ENCODE results near the gene TMEM139. TPM values are rescaled to one million over a fixed set of nuclear protein-coding genes. Genes with fewer than 3 reads are reported as not detected.

TMEM139 gene
- total RNA-seq, 4 donors from 2014 or later: 2.1 to 12.0 (median 6.4) TPM

GRCh38 chr7:143279186-143280098, 5.3 kb upstream of the TMEM139 start:
- Histone ChIP-seq H3K4me3 (peak overlapping the region in 1 of 4 donors; percentile 34), H3K27ac (peak overlapping the region; percentile 66 to 94 (median 82)), H3K27me3 (no peaks in the 10 kb centered on the region), H3K4me1 (peaks cover 0 to 47% (median 26%) of the 10 kb centered on the region in 4 donors), H3K9me3 (no peaks in the 10 kb centered on the region), H3K36me3 (no peaks in the 10 kb centered on the region)
- TF ChIP-seq CTCF (IDR thresholded peaks at IDR 0.05) (no peak), EP300 (IDR thresholded peaks at IDR 0.05) (peak in 1 of 2 donors; percentile 62), POLR2A (IDR thresholded peaks at IDR 0.05) (peak in 1 of 2 donors; percentile 13)
- whole genome bisulfite sequencing, 2 donors: 18% methylated on average over 8 of the region's 8 CpGs
- DNase-seq (ENCODE audit: low spot score in 2 of 2): peak in 1 of 2 donors; percentile 27

GRCh38 chr7:143280160-143280559, 4.6 kb upstream of the TMEM139 start:
- H3K4me1 ChIP-seq: peaks cover 0 to 54% (median 26%) of the 10 kb centered on the region in 4 donors
- TF ChIP-seq POLR2A (IDR thresholded peaks at IDR 0.05) (no peak), CTCF (IDR thresholded peaks at IDR 0.05) (no peak), EP300 (IDR thresholded peaks at IDR 0.05) (no peak)
- DNase-seq (ENCODE audit: low spot score in 2 of 2): no peak
- WGBS, 2 donors: 19 to 26% methylated on average over 1 of the region's 1 CpG
- peak overlapping the region; percentile 66 to 94 (median 82) for H3K27ac ChIP-seq
- no peaks in the 10 kb centered on the region for H3K9me3 ChIP-seq
- no peaks in the 10 kb centered on the region for H3K27me3 ChIP-seq
- H3K4me3 ChIP-seq: peak overlapping the region in 1 of 4 donors; percentile 34
- H3K36me3 ChIP-seq: no peaks in the 10 kb centered on the region

GRCh38 chr7:143280566-143280965, 4.2 kb upstream of the TMEM139 start:
- DNase-seq (ENCODE audit: low spot score in 2 of 2): no peak
- 51 to 56% methylated on average over 2 of the region's 2 CpGs for WGBS, 2 donors
- Histone ChIP-seq H3K4me3 (no peak overlapping the region), H3K36me3 (no peaks in the 10 kb centered on the region), H3K27ac (peak overlapping the region; percentile 31 to 94 (median 78)), H3K9me3 (no peaks in the 10 kb centered on the region), H3K4me1 (peaks cover 0 to 59% (median 26%) of the 10 kb centered on the region in 4 donors), H3K27me3 (no peaks in the 10 kb centered on the region)
- TF ChIP-seq POLR2A (IDR thresholded peaks at IDR 0.05): no peak
- TF ChIP-seq EP300 (IDR thresholded peaks at IDR 0.05): no peak
- no peak for TF ChIP-seq CTCF (IDR thresholded peaks at IDR 0.05)

- Histone ChIP-seq H3K36me3 (no peaks in the 10 kb centered on the region), H3K27me3 (no peaks in the 10 kb centered on the region), H3K4me1 (peaks cover 0 to 67% (median 26%) of the 10 kb centered on the region in 4 donors), H3K4me3 (no peak overlapping the region), H3K27ac (peak overlapping the region in 3 of 4 donors; percentile 31 to 94 (median 89)), H3K9me3 (no peaks in the 10 kb centered on the region)
- DNase-seq (ENCODE audit: low spot score in 2 of 2): no peak
- 74 to 76% methylated on average over 2 of the region's 2 CpGs for WGBS, 2 donors
- no peak for TF ChIP-seq POLR2A (IDR thresholded peaks at IDR 0.05)
- TF ChIP-seq CTCF (IDR thresholded peaks at IDR 0.05): no peak
- no peak for TF ChIP-seq EP300 (IDR thresholded peaks at IDR 0.05)
These were observed 3.2 kb upstream of the TMEM139 start for GRCh38 chr7:143281529-143281928.

- TF ChIP-seq CTCF (IDR thresholded peaks at IDR 0.05) (no peak), POLR2A (IDR thresholded peaks at IDR 0.05) (no peak), EP300 (IDR thresholded peaks at IDR 0.05) (no peak)
- no peak for DNase-seq (ENCODE audit: low spot score in 2 of 2)
- Histone ChIP-seq H3K27me3 (no peaks in the 10 kb centered on the region), H3K27ac (peak overlapping the region in 2 of 4 donors; percentile 89 to 94), H3K4me1 (peaks cover 0 to 72% (median 26%) of the 10 kb centered on the region in 4 donors), H3K9me3 (no peaks in the 10 kb centered on the region), H3K36me3 (no peaks in the 10 kb centered on the region), H3K4me3 (no peak overlapping the region)
- WGBS, 2 donors: 91 to 98% methylated on average over 8 of the region's 8 CpGs
These were observed 2.6 kb upstream of the TMEM139 start for GRCh38 chr7:143282124-143282523.

Data from tibial nerve (tissue), 4 donors.